ENCODE results near the gene PEX14.

Gene PEX14

DNA sequence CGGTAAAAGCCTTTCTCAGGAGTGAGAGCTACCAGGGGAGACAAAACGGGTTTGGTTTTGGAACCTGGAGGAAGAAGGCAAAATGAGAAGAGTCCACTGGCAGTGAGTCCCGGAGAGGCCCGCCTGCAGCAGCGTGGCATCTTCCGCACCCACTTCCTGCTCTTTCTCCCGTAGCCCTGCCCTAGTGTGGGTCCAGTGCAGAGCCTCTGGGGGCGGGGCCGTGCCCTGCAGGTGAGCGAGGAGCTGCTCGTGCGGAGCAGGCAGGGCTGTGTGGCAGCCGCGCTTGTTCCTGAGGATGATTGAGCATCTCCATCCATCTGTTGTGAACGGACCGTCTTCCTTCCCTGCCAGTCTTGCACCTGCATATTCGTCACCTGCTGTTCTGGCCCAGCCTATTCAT, 66.5 kb downstream of the PEX14 start:
- Histone ChIP-seq H3K27me3 (ENCODE audit: insufficient read depth, poor library complexity, severe bottlenecking) (no peaks in the 10 kb centered on the region), H3K27ac (replicated peaks) (no peak overlapping the region), H3K4me3 (replicated peaks; ENCODE audit: insufficient read depth, low read length) (no peak overlapping the region)
- DNase-seq (ENCODE audit: low read depth in 1 of 2, low spot score in 1 of 2), result no peak
- TF ChIP-seq, protein P1, sequence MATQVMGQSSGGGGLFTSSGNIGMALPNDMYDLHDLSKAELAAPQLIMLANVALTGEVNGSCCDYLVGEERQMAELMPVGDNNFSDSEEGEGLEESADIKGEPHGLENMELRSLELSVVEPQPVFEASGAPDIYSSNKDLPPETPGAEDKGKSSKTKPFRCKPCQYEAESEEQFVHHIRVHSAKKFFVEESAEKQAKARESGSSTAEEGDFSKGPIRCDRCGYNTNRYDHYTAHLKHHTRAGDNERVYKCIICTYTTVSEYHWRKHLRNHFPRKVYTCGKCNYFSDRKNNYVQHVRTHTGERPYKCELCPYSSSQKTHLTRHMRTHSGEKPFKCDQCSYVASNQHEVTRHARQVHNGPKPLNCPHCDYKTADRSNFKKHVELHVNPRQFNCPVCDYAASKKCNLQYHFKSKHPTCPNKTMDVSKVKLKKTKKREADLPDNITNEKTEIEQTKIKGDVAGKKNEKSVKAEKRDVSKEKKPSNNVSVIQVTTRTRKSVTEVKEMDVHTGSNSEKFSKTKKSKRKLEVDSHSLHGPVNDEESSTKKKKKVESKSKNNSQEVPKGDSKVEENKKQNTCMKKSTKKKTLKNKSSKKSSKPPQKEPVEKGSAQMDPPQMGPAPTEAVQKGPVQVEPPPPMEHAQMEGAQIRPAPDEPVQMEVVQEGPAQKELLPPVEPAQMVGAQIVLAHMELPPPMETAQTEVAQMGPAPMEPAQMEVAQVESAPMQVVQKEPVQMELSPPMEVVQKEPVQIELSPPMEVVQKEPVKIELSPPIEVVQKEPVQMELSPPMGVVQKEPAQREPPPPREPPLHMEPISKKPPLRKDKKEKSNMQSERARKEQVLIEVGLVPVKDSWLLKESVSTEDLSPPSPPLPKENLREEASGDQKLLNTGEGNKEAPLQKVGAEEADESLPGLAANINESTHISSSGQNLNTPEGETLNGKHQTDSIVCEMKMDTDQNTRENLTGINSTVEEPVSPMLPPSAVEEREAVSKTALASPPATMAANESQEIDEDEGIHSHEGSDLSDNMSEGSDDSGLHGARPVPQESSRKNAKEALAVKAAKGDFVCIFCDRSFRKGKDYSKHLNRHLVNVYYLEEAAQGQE (IDR thresholded peaks at IDR 0.05; ENCODE audit: insufficient replicate concordance, low read depth), result no peak
- TF ChIP-seq, protein P2, sequence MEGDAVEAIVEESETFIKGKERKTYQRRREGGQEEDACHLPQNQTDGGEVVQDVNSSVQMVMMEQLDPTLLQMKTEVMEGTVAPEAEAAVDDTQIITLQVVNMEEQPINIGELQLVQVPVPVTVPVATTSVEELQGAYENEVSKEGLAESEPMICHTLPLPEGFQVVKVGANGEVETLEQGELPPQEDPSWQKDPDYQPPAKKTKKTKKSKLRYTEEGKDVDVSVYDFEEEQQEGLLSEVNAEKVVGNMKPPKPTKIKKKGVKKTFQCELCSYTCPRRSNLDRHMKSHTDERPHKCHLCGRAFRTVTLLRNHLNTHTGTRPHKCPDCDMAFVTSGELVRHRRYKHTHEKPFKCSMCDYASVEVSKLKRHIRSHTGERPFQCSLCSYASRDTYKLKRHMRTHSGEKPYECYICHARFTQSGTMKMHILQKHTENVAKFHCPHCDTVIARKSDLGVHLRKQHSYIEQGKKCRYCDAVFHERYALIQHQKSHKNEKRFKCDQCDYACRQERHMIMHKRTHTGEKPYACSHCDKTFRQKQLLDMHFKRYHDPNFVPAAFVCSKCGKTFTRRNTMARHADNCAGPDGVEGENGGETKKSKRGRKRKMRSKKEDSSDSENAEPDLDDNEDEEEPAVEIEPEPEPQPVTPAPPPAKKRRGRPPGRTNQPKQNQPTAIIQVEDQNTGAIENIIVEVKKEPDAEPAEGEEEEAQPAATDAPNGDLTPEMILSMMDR (IDR thresholded peaks at IDR 0.05; ENCODE audit: insufficient read depth, low read length), result no peak
- TF ChIP-seq GABPA (IDR thresholded peaks at IDR 0.05; ENCODE audit: low read depth) (no peak), POLR2AphosphoS5 (IDR thresholded peaks at IDR 0.05; ENCODE audit: low read depth) (no peak), SPI1 (IDR thresholded peaks at IDR 0.05; ENCODE audit: borderline replicate concordance, low read depth) (no peak)

DNA sequence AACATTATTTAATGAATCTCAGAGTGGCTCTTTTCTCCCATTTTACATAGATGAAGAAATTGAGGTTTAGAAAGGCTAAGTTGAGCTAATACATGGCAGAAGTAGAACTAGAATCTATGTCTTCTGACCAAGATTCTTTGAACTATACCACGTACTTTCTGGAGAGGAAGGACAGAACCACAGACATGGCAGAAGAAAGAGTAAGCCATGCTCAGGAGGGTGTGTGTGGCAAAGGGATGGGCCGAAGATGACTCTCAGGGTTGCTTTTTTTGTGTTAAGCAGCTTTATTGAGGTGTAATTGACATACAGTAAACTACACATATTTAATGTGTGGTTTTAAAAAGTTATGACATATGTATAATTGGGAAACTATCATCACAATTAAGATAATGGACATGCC, 69.5 kb downstream of the PEX14 start:
- TF ChIP-seq, protein P2 (IDR thresholded peaks at IDR 0.05; ENCODE audit: insufficient read depth, low read length), result no peak
- no peak for TF ChIP-seq GABPA (IDR thresholded peaks at IDR 0.05; ENCODE audit: low read depth)
- TF ChIP-seq, protein P1 (IDR thresholded peaks at IDR 0.05; ENCODE audit: insufficient replicate concordance, low read depth), result no peak
- TF ChIP-seq POLR2AphosphoS5 (IDR thresholded peaks at IDR 0.05; ENCODE audit: low read depth), result no peak
- TF ChIP-seq SPI1 (IDR thresholded peaks at IDR 0.05; ENCODE audit: borderline replicate concordance, low read depth), result no peak
- no peak overlapping the region for H3K4me3 ChIP-seq (replicated peaks; ENCODE audit: insufficient read depth, low read length)

GRCh38 chr1:10546896-10547295, 72.1 kb downstream of the PEX14 start:
- H3K27ac ChIP-seq (replicated peaks), result no peak overlapping the region
- no peak for DNase-seq (ENCODE audit: low read depth in 1 of 2, low spot score in 1 of 2)
- no peak for TF ChIP-seq SPI1 (IDR thresholded peaks at IDR 0.05; ENCODE audit: borderline replicate concordance, low read depth)
- no peaks in the 10 kb centered on the region for H3K27me3 ChIP-seq (ENCODE audit: insufficient read depth, poor library complexity, severe bottlenecking)
- H3K4me3 ChIP-seq (replicated peaks; ENCODE audit: insufficient read depth, low read length), result no peak overlapping the region

More for the DNA sequence above, 69.5 kb downstream of the PEX14 start:
- H3K27me3 ChIP-seq (ENCODE audit: insufficient read depth, poor library complexity, severe bottlenecking), result no peaks in the 10 kb centered on the region
- no peak for DNase-seq (ENCODE audit: low read depth in 1 of 2, low spot score in 1 of 2)
- no peak overlapping the region for H3K27ac ChIP-seq (replicated peaks)

GRCh38 chr1:10549904-10550664, 75.3 kb downstream of the PEX14 start:
- TF ChIP-seq, protein P1 (IDR thresholded peaks at IDR 0.05; ENCODE audit: insufficient replicate concordance, low read depth), result no peak
- TF ChIP-seq GABPA (IDR thresholded peaks at IDR 0.05; ENCODE audit: low read depth), result no peak
- no peak for TF ChIP-seq POLR2AphosphoS5 (IDR thresholded peaks at IDR 0.05; ENCODE audit: low read depth)
- TF ChIP-seq SPI1 (IDR thresholded peaks at IDR 0.05; ENCODE audit: borderline replicate concordance, low read depth), result no peak
- TF ChIP-seq, protein P2 (IDR thresholded peaks at IDR 0.05; ENCODE audit: insufficient read depth, low read length), result no peak
- DNase-seq (ENCODE audit: low read depth in 1 of 2, low spot score in 1 of 2), result no peak
- no peaks in the 10 kb centered on the region for H3K27me3 ChIP-seq (ENCODE audit: insufficient read depth, poor library complexity, severe bottlenecking)
- H3K27ac ChIP-seq (replicated peaks), result no peak overlapping the region
- no peak overlapping the region for H3K4me3 ChIP-seq (replicated peaks; ENCODE audit: insufficient read depth, low read length)

Measured in HL-60 (cell line).